ENCODE measurements around the gene MYADML2. TPM values are rescaled to one million over a fixed set of nuclear protein-coding genes. Genes with fewer than 3 reads are reported as not detected.

MYADML2 gene
- total RNA-seq, 1 donor from 2014 or later: 4.0 TPM

DNA sequence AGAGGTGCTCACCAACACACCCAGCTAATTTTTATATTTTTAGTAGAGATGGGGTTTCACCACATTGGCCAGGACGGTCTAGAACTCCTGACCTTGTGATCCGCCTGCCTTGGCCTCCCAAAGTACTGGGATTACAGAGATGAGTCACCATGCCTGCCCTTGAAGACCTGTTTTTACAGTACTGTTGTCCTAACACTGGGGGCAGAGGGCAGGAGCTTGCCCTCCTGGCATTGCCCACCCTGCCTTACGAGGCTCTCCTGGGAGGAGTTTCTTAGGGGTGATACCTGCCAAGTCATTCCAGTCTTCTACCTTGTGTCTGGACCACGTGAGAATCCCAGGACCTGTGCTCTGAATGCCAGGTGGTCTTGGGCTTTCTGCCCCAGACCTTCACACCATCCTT, 33.1 kb upstream of the MYADML2 start:
- intact Hi-C loops (cut with micrococcal nuclease): no loop called here
- ATAC-seq (no peak), DNase-seq (no peak)

DNA sequence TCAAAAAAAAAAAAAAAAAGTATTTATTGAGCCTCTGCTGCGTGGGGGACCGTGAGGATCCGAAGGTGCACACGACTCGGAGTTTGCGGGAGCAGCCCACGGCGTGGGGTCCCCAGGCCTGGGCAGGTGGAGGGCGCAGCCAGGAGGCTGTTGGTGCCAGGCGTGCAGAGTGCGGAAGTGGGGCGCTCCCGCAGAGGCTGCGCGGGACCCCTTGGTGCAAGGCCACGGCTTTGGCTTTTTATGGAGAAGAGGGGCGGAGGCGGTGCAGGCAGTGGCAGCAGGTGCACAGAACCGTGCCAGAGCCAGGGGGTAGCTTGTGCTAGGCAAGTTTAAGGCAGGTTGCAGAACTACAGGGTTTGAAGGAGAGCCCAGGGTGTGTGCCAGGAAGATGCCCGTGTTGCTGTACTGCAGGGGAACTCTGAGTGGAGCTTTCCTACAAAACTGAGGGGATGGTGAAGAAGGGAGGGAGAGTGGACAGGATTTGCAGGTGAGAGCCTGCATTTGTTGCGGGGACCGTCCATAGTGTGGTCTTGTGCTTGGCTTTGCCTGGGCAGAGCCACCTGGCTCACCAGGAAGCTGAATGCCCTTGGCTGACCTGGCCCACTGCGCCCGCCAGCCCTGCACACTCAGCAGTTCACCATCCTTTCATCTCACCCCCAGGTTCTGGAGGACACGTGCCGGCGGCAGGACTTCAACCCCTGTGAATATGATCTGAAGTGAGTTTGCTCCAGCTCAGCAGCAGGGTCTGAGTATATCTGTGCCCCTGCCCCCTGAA, 31.7 kb upstream of the MYADML2 start:
- DNase-seq: no peak
- no peak for ATAC-seq
- intact Hi-C loops (cut with micrococcal nuclease): no loop called here

GRCh38 chr17:81977211-81977808, 30.3 kb upstream of the MYADML2 start, which contains the start of gene ASPSCR1:
ASPSCR1 (plus strand) TSS chr17:81977629; CDS start chr17:81977647, 18 bp downstream.
- DNase-seq (peak; percentile 97), ATAC-seq (peak; percentile 98)
- intact Hi-C loops (cut with micrococcal nuclease): no loop called here

- peak; percentile 61 for DNase-seq
- ATAC-seq: peak; percentile 16
- intact Hi-C loops (cut with micrococcal nuclease): no loop called here
Measured at GRCh38 chr17:81976332-81977210, 29.5 kb upstream of the MYADML2 start.

DNA sequence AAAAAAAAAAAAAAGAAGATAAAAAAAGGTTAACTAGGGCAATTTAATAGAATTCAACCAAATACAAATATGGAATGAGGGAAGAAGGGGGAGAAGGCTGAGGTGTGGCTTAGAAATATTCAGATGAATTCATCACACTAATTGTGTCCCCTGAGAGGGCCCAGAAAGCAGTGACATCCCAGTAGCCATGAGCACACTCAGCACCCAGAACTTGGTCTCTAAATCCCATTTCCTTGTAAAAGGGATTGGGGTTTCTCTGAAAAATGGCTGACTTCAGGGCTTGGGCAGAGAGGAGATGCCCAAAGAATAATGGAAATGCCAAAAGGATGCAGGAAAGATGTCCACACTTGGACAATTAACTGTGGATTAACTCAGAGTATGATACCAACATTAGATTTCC, 26.4 kb upstream of the MYADML2 start:
- ATAC-seq: no peak
- intact Hi-C loops (cut with micrococcal nuclease): no loop called here
- DNase-seq: no peak

DNA sequence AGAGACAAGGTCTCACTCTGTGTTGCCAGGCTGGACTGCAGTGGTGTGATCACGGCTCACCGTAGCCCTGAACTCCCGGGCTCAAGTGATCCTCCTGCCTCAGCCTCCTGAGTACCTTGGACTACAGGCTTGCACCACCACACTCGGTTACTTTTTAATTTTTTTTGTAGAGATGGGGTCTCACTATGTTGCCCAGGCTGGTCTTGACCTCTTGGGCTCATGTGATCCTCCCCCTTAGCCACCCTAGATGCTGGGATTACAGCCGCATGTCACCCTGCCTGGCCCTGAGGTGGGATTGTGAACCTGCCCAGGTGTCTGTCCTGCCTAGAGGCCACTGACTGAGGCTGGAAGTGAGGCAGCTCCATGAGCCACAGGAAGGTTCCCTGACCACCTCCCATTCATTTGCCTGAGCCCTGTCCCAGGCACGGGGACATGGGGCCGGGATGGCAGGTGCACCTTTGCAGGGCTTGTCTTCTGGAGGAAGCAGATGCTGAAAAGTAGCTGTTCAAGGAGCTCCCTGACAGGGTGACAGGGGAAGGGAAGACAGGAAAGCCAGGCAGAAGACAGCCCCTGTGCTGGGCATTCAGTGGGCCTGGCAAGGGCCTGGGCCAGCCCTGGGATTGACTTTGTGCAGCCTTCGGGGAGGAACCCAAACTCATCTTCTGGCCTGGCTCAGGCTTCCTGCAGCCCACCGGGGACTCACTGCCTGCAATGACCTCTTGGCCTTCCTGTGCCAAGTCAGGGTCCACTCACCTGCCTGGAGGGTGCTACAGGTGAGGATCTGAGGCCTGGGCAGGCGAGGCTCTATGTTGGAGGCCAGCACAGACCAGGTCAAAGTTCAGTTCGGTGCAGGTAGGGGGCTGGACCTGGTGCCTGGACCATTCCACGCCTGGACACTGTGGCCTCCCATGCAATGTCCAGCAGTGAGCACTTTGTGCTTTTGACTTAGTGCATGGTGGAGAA, 22.1 kb upstream of the MYADML2 start:
- intact Hi-C loops (cut with micrococcal nuclease): no loop called here
- no peak for DNase-seq
- no peak for ATAC-seq

DNA sequence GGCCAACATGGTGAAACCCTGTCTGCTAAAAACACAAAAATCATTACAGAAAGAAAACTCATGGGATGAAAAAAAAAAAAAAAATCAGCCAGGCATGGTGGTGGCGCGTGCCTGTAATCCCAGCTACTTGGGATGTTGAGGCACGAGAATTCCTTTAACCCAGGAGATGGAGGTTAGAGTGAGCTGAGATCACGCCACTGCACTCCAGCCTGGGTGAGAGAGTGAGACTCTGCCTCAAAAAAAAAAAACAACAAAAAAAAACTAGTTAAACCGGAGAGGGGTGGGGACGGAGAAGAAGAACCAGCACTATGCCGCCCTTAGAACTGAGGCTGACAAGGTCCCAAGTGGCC, 21.3 kb upstream of the MYADML2 start:
- ATAC-seq: no peak
- DNase-seq: no peak
- intact Hi-C loops (cut with micrococcal nuclease): no loop called here

- peak; percentile 90 for ATAC-seq
- intact Hi-C loops (cut with micrococcal nuclease): no loop called here
- DNase-seq: peak; percentile 87
Measured at GRCh38 chr17:81967533-81968395, 20.7 kb upstream of the MYADML2 start.

DNA sequence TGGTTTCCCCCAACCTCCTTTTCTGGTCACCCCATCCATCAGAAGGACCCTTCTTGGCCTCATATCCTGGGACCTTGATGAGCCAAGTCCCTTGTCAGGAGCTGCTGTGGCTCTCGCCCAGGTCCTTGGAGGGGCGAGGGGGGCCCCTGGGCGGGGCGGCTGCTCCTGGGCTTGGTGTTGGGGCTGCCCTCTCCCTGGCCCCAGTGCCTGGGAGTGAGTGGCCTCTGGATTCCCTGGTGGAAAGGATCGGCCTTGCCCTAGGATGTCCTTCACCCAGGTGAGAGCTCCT, 20.2 kb upstream of the MYADML2 start:
- no peak for DNase-seq
- intact Hi-C loops (cut with micrococcal nuclease): no loop called here
- ATAC-seq: peak; percentile 9

GRCh38 chr17:81966343-81967243, 19.6 kb upstream of the MYADML2 start:
- intact Hi-C loops (cut with micrococcal nuclease): no loop called here
- peak; percentile 88 for DNase-seq
- peak; percentile 83 for ATAC-seq

DNA sequence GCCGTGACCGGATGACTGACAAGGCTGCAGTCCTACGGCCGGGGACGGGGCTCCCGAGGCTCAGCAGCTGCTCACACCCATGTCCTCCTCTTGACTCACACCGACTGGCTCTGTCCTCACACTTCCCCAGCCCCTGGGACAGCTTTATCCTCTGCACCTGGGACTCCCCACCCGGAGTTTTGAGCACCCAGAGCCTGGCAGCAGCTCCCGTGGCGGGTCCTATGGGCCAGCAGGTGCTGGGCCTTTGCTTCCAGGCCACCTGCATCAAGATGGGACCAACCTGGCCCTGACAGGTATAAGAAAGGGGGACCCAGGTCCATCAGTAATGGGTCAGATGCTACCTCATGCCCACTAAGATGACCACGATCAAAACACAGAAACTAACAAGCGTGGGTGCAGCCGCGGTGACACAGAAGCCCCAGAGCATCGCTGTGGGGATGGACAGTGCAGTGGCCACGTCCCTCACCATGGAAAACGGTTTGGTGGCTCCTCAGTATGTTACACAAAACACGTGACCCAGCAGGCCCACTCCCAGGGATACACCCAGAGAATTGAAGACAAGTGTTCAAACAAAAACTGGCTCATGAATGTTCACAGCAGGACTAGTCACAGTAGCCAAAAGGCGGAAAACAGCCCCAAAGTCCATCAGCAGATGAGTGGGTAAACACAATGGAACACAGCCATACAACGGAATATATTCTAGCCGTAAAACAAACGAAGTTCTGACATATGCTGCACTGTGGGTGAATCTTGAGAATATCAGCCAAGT, 17.2 kb upstream of the MYADML2 start:
- ATAC-seq (no peak), DNase-seq (no peak)
- intact Hi-C loops (cut with micrococcal nuclease): no loop called here

DNA sequence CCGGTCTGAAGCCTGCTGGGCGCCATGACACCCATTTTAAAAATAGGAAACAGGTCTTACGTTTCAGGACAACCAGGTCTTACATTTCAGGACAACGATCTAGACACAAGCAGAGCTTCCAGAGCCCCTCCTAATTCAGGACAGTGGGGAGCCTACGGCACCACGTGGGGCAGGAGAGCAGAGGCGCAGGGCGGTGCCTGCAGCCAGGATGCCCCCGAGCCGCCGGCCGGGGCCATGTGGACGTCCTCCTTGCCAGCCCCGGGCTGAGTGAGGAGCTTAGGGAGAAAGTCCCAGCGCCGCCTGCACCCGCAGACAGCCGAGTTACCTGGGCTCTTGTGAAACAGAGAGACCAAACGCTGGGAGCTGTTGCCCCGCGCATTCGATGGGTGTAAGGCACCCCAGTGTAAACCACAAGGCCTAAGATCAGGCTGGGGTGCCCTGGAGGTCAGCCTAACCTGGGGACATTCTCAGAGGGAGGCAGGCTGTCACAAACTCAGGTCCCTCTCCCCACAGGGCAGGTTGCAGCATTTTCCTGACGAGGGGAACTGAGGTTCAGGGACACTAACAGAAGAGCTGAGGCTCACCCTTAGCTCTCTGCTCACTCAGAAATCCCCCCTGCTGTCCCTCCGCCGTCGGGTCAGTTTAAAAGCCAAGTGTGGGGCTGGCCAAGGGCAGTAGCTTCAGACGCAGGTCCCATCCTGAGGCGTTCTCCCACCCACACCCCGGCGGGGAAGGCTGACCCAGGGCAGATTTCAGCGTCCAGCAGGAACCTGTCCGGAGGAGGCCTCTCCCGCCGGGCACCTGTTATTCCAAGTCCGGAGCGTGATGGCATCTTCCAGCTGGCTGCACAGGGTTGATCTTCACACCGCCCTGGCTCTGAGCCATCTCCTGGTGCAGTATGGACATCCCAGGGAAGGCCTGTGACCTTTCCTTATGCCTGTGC, 15.7 kb upstream of the MYADML2 start:
- no peak for DNase-seq
- no peak for ATAC-seq
- intact Hi-C loops (cut with micrococcal nuclease): no loop called here

DNA sequence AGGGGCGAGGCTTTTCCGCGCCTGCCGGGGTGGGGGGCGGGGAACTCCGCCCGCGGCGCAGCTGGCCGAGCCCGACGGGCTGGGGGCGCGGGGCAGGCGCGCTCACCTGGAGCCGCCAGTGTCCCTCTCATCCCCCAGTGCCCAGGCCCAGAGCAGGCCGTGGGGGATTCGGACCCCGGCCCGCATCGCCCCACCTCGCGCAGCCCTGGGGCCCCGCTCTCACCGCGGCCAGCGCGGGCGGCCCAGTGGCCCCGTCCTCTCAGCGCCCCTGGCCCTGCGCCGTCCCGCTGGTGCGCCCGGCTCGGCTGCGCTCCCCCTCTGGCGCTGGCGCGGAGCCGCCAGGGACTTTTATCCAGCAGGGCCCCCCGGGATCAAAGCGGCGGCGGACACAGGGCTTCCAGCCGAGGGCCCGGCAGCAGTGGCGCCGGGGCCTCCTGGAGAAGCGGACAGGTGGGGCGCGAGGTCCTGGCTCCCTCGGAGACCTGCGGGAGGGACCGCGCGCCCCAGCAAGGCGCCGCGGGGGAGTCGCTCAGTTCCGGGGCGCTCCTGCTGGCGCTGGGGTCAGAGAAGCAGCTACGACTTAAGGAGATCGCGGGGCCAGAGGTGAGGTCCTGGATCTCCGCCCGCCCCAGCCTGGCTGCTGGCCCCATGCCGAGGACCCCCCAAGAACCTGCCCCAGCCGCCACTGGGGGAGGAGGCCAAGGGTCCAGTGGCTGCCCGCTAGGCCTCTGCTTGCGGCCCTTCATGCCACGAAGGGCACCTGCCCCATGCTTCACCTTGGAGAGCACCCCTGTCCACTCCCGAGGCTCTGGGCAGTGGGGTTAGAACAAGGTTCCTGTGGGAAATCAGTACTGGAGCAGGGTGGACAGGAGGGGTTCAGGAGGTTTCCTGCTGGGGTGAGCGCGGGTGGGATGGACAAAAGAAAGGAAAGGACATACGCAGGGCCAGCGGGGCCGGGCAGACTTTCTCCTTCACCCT, 14.8 kb upstream of the MYADML2 start:
- ATAC-seq: no peak
- intact Hi-C loops (cut with micrococcal nuclease): no loop called here
- DNase-seq: no peak

GRCh38 chr17:81961087-81961511, 14.1 kb upstream of the MYADML2 start, which contains the start of gene NOTUM:
NOTUM (minus strand) TSS chr17:81961187; CDS start chr17:81960909, 278 bp downstream.
- intact Hi-C loops (cut with micrococcal nuclease): no loop called here
- DNase-seq (no peak), ATAC-seq (no peak)

Measured in left ventricle myocardium superior (tissue), 1 donor.